SH-SY5Y (cell line): ENCODE measurements around the gene ACVR1.

ENCODE experiments used
- GATA2 ChIP-seq: IDR thresholded peaks from 2 replicates; pipeline ENCODE4 v1.6.1; 2011; ENCODE audit warnings: mild to moderate bottlenecking, low read depth, low read length
- GATA3 ChIP-seq: IDR thresholded peaks from 2 replicates; pipeline ENCODE4 v1.6.1; 2011; ENCODE audit warnings: low read depth, mild to moderate bottlenecking, low read length, moderate library complexity

GRCh38 chr2:157891643-157892041 lies 15.5 kb upstream of the ACVR1 start:
- TF ChIP-seq GATA3 (no peak), GATA2 (no peak)
